NCI-H1092 treated with DMSO at 0.1 percent for 48 hours (cell line): ENCODE measurements around the gene DTD1.

Experiments
- DNase-seq: peaks from one replicate; lab custom pipeline; 2025; lab: John Stamatoyannopoulos, UW

DTD1 gene

DNA sequence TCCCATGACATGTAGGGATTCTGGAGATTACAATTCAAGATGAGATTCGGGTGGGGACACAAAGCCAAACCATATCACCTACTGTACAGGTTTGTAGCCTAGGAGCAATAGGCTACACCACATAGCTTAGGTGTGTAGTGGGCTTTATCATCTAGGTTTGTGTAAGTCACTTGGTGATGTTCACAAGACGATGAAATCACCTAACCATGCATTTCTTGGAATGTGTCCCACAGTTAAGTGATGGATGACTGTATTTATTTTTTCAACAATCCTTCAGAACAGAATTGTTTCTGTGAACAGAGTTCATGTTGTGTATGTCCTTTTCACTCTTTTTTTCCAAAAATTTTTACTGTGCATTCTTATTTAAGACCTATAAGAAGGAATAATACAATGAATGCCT is 76.1 kb downstream of the DTD1 start:
- no peak for DNase-seq

DNA sequence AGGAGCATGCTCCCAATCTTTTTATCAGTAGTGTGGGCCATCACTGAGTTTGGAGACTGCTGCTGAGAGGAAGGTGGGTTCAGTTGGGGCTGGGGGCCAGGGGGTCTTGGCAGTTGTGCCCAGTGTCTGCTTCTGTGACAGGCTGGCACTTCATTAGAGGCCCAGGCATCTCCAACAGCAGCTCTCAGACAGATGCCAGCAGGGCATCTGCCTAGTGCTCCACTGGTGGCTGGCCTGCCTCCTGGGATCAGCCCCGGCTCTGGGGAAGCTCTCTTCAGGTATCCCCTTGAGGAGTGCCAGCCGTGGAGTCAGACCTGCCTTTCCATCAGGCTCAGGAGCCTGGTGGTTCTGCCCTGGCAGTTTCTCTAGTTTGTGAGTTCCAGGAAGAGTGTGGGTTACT is 77.3 kb downstream of the DTD1 start:
- no peak for DNase-seq

DNA sequence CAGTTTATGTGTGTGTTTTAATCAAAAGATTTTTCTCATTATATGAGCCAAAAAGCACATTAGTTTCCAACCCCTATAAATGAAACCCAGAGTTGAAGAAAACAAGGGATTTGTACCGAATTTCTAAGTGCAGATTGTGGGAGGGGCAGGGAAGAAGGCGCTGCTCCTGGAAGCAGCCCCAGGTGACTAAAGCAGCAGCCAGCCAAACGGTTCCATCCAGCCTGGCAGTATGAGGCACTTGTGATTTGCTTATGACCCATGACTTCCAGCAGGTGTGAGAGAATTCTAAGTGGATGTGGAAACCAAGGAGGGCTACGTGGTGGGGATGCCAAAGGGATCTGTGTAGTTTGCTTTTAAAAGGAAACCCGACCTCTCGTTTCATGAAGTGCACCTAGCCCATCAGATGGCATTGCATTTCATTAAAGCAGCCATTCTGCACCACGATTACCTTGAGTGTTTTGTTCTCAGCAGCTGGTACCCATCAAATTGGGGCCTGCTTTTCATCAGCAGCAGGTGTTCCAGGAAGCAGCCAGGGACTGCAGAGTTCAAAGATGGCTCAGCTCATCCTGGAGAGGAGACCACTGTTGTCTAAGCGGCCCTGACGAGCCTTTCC is 79.1 kb downstream of the DTD1 start:
- peak; percentile 98 for DNase-seq

DNA sequence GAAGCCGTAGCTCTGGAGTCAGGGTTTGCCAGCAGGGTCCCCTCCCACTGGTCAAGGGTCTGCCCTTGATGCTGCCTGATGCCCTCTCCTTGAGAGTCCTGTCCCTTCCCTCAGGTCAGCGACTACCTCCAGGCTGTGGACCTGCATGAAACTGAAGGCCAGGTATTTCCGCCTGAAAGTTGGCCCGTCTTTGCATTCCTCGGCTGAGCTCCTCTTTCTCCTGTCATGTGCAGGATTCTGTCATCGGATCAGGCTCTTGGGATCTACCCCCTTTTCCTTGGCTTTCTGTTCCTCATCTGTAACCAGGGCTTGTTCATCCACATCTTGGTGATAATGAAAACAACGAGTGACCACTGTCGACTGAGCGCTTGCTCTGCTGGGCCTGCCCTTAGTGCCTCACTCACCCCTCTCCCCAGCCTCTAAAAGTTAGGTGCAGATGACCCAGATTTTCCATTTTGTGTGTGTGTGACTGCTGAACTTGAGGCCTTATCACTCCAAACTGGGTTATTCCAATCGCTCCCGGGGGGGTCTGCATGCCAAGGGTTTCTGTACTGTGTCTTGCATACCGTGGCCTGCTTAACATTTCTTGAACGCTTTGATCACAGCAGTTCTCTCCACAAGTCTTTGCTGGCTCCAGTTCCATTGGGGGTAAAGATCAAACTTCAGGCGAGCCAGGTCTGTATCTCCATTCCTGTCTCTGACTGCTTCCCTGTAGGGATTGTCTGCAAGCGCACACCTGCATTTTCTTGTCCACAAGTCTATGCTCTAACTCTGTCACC is 81.6 kb downstream of the DTD1 start:
- no peak for DNase-seq

DNA sequence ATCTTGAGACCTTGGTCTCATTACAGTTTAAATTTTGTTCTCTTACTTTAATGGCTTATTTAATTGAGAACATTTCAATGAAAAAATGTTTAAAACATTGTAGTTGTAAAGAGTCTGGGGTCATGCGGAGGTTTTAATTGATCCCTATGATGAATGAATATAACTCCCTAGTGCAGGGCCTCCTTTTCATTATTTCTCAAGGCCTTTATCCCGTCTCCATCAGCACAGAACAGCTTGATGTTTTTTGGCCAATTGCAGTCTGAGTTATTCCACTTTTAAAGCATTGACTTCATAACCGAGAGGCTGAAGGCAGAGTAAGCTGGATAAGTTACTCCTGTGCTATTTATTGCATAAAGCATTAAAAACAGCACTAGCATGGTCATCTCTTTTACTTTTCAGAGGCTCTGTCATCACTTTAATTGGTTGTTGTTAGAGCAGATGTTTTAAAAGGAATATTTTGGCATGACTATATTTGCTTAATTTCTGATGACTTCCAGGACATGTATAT is 83.4 kb downstream of the DTD1 start:
- no peak for DNase-seq

DNA sequence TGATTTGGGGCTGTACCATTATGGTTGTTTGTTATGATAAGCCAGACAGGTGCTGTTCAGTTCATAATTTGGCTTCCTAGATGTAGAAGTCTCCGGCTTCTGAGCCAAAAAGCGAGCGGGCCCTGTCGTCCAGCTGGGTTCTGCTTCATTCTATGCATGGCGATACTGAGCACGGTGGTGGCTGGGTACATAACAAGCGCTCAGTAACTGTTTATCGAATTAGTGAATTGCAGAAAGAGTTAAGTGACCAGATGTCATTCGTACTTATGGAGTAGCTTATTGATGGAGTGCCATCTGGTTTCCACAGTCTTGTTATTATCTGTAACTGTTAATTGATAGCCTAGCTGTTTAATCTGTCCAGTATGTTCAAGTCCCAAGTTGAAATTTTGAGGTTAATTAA is 85.0 kb downstream of the DTD1 start:
- peak; percentile 7 for DNase-seq

DNA sequence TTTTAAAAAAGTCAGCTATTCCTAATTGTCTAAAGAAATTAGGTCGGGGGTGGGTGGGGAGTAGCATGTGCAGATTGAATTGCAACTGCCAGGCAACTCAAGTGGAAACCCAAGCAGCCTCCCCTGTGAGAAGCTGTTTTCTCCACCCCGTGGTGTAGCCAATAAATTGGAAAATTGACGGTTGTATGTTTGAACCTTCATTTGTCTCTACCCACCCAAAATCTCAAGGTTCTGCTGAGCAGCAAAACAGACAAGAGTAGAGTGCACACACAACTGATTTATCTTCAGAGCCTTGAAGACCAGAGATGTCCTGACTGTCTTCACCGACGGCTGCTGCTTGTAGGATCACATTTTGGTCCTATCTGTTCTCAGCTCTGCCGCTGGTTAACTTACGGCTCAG is 88.5 kb downstream of the DTD1 start:
- DNase-seq: peak; percentile 45

DNA sequence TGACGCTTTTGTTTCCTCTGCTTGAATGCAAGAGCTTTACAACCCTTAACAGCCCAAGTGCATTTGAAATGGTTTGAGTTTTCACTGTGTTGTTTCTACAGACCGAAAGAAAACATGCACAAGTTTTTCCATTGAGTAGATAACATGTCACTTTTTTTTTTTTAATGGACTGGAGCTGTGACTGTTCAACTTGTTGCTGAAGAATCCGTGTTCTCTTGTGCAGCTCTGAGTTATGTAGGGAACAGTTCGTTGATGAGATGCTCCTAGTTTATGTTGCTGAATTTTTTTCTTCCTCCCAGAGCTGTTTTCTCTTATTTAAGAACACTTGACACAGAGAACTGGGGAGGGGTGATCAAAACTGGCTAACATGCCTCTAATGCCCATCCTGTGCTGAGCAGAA is 89.3 kb downstream of the DTD1 start:
- no peak for DNase-seq

DNA sequence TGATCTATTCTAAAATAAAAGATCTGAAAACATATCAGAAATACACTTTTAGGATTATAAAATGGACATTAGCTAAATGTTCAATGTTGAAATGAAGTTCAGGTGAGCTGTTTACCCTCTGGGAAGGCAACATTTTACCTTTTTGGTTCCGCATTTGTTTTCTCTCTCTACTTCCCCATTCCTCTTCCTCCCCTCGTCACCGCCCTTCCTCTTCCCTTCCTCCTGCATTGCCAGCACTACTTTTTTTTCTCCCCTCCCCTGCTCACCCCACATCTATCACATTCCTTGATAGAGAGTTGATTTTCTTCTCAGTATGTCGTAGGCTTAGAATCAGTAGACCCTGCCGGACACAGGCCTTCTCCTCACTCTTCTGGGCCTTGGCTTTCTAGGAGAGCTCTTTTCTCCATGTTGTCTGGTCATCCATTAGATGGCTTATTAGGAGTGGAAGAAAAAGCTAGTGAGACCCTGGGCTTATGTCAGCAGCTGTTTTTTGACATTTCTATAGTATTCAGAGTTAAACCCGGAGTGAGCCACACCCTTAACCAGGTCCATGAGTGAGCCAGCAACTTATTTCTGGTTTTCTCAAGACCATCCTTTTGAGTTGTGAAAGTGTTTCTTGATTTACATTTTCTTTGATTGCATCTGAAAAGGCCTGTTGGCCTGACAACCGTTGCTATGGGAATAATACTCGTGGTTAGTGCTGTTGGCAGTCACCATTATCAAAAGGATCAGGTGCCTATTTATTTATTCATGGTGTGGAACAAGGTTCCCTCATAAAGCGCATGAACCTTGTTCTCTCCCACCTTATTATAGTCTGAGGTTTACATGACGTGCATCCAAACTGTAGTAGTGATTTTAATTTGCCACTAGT is 90.9 kb downstream of the DTD1 start:
- peak; percentile 85 for DNase-seq

DNA sequence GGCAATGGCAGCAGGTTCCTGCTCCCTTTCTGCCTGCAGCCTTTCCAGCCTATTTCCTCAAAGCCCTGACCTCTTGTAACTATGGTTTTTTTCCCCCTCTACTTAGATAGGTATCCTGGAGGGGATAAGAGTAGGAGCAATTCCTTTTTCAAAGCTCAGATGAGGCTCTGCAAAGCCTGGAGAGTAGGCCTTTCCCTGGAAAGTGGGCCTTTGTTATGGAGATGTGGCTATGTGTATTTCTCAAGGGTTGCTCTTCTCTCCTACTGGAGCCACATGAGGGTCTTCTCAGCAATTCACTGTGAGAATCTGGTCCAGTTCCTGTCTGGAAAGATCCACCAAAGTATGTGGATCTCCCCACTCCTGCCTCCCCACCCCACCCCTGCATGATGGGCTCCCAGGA is 96.0 kb downstream of the DTD1 start:
- DNase-seq: no peak

DNA sequence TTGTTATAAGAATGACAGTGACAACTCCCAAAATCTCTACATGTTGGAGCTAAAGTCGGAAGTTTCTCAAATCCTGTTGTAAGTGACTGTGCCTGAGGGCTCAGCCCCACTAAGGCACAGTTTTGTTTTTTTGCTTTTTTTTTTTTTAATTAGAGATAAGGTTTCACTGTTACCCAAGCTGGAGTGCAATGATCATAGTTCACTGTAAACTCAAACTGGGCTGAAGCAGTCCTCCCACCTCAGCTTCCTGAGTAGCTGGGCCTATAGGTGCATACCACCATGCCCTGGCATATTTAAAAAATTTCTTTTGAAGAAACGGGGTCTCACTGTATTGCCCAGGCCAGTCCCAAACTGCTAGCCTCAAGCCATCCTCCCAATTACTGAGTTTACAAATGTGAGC is 96.9 kb downstream of the DTD1 start:
- DNase-seq: no peak

DNA sequence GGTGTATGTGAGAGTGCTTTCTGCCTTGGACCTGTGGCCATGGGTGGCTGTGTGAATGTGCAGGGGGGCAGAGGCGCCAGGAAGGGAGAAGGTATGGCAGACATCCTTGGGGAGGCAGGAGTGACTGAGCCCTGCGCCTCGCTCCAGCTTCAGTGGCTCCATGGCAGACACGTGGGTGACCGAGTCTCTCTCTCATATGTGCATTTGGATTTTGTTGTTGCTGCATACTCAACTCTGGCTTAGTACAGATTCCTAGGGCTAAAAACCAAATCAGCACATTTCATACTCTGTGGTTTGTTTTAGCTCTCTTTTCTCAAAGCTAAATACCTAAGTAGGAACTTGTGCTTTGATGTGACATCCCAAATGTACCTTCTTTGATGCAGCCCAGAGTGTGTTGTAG is 97.6 kb downstream of the DTD1 start:
- no peak for DNase-seq

DNA sequence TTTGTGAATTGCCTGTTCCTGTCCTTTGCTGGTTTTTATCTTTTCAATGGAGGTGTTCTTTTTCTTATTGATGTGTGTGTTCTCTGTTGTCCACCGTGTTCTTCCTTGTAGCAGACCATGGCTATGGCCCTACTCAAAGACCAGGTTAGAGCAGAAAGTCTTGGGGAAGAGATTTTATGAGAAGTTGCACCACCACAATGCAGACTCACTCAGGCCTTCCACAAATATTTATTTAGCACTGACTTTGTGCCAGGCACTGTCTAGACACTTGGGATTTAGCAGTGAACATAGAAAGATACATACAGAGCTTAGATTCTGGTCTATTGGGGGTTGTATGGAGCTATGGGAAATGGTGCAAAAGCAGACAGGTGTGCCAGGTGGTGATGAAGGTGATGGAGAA is 98.8 kb downstream of the DTD1 start:
- no peak for DNase-seq

DNA sequence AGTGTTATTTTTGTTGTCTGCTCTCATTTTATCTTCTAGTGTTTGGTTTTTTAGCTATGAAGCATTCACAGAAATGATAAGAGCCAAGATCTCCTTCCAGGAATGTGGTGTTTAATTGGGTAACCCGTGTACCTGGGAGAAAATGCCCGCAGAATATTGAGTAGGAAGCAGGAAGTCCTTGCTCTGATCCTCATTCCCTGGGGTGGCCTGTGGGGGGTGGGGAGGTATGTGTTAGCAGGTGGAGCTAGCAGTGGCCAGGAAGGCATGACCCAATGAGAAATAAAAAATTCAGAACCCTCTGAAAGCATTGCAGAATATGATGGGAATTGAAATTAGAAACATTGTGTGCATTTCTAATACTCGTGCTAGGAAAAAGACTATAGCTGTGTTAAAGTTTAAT is 100.8 kb downstream of the DTD1 start:
- no peak for DNase-seq

DNA sequence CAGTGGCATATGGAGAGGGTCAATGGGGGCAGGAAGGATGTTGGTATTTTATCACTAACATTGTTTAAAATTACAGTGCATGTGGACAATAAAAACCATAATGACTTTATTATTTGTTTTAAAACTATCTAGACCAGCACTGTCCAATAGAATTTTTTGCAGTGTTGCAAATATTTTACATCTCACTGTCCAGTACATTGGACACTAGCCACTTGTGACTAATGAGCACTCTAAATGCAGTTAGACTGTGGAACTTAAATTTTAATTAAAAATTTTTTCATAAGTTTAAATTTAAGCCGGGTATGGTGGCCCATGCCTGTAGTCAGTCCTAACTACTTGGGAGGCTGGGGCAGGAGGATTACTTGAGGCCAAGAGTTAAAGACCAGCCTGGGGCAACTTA is 101.7 kb downstream of the DTD1 start:
- DNase-seq: no peak

DNA sequence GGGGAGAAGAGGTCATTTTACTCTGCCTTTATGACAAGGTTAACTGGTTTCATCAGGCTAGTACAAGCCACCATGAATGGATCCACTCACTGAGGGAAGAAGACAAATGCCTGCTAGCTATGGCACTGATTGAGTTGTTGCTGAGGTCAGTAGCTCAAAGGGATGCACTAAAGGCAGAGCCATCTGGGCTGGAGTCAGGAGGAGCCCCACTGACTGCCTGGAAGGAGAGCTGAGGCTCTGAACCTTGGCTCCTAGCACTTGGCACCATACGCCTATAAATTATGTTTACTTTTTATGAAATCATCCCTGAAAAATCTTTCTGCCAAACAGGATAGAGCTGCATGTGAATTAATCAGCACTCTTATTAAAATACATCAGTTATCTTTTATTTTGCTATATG is 104.6 kb downstream of the DTD1 start:
- no peak for DNase-seq

DNA sequence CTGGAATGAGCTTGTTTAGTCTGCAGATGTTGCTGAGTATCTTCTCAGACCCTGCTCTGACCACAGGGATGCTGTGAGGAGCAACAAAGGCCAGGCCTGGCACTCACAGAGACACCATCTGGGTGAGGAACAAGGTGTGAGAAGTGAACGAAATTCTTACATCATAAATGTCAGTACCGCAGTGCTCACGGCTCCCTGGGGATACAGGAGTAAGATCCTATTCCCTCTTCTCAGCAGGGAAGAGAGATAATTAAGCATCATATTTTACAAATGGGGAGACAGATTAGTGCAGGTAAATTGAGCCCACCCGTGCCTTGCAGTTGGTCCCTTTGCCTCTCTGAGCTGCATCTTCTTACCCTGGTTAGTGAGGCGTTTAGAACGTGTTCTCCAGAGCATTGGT is 106.2 kb downstream of the DTD1 start:
- peak; percentile 47 for DNase-seq

DNA sequence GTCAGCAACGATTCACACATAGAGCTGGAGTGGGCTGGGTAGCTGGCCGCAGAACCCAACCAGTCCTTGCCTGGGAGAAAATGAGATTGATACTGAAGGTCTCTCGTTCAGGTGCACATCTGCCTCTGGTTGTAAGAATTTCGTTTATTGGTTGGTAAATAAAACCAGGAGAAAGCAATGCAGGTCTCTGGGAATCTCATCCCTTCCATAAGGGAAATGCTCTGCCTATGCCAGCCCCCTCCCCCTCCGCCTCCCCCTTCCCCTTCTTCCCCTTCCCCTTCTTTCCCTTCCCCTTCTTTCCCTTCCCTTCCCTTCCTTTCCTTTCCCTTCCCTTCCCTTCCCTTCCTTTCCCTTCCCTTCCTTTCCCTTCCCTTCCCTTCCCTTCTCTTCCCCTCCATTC is 107.3 kb downstream of the DTD1 start:
- DNase-seq: no peak

DNA sequence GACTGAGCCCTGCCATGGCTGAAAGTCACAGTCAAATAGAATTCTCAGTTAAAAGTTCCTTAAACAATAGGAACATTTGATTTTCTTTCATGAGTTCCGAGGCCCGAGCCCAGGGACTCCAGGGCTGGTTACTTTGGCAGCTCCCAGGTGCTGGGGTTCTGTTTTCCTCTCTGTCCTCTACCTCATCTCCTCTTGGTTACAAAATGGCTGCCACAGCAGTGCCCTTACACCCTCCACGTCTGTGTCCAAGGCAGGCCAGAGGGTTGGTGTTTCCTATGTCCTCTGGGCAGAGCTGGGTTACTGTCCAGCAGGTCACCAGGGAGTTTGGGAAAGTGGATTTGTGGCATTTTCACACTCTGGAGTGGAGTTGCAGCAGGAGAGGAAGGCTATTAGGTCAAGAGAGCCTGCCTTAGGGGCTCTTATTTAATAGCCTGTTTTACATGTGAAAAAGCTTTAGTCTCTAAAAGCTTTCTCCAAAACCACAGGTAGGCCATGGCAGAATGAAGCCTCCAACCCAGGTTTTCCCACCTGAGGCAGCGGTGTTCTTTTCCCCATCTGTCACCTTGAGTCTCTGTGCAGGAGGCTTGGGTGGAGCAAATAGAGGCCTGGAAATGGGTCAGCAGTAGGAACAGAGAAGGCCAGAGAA is 111.0 kb downstream of the DTD1 start:
- no peak for DNase-seq

DNA sequence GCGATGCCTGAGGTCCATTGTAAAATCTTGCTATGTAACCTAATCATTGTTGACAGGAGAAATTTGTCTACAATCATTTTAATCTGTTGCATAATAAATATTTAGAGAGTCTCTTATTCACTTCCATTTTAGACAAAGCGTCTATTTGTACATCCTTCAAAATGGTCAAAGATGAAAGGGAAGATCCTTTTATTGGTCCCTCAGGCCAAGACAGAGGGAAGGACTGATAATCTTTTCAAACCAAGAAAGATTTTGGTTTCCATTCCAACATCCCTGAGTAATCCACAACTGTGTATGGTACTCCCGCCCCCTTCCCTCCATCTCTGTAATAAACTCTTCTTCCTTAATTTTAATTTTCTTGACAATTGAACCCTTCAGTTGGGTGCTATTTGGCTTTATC is 114.1 kb downstream of the DTD1 start:
- no peak for DNase-seq

DNA sequence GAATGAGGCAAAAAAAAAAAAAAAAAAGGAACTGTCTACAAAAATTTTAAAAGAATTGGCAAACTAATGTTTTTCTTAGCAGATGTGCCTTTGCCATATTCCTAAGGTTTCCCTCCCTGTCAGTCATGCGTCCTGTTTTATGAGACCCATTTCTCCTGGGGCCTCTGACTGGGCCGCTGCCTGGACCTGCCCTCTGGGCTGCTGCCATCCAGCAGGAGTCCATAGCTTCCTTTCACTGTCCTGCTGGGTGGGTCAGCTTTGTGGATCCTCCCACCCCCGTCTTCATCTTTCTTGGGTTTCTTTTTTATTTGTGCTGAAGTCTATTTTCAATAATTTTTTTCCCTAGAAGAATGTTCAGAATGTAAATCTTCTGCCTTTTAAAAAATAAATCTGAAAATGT is 114.9 kb downstream of the DTD1 start:
- no peak for DNase-seq

DNA sequence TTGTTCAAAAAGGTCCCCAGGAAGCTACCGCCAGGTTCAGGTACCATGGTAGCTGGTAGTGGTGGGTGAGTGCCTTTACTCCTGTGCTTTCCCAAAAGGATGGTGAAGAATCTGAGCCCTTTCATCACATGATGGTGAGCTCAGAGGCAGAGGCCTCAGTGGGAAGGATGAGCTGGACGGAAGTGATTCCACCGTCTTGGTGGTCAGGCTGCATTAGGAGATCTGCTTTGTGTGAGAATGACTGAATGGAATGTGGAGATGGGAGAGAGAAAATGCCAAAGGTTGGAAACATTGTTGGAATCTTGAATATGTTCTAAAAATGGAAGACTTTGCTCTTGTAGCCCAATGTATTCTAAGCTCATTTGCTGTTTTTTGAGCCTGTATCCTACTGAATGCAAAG is 117.6 kb downstream of the DTD1 start:
- no peak for DNase-seq
